ENCODE data around the gene SPOCK1. TPM values are rescaled to one million over a fixed set of nuclear protein-coding genes. Genes with fewer than 3 reads are reported as not detected.

The SPOCK1 gene
- total and polyA plus RNA-seq, 2 of the 4 experiments (the other 2 are of a cell fraction): 5.0 to 20.3 TPM

GRCh38 chr5:137437774-137438173, 61.4 kb downstream of the SPOCK1 start:
- H3K56ac ChIP-seq (ENCODE audit: extremely low read depth, insufficient read depth, low read length): no peak overlapping the region
- no peaks in the 10 kb centered on the region for H3K79me1 ChIP-seq (ENCODE audit: low read depth in 1 of 2, low read length in 2 of 2)
- H3K9me3 ChIP-seq (ENCODE audit: control insufficient read depth, insufficient read depth, low read length): no peaks in the 10 kb centered on the region
- no peak overlapping the region for H2BK20ac ChIP-seq (ENCODE audit: low read depth, low read length)
- H2BK120ac ChIP-seq (ENCODE audit: low read depth, low read length): no peak overlapping the region
- no peak overlapping the region for H3K4ac ChIP-seq (ENCODE audit: low read depth, low read length)
- H2AK5ac ChIP-seq (ENCODE audit: low read depth, low read length): no peak overlapping the region
- H2BK5ac ChIP-seq (ENCODE audit: low read depth, low read length, poor library complexity, severe bottlenecking): no peak overlapping the region
- H2BK15ac ChIP-seq (ENCODE audit: low read depth, low read length): no peak overlapping the region
- H3K18ac ChIP-seq (ENCODE audit: low read depth, low read length): no peak overlapping the region
- no peaks in the 10 kb centered on the region for H3K9me1 ChIP-seq (ENCODE audit: insufficient read depth, low read length)
- TF ChIP-seq ELK1 (IDR thresholded peaks at IDR 0.05; ENCODE audit: borderline replicate concordance, low read depth, low read length) (no peak), NFE2L2 (IDR thresholded peaks at IDR 0.05; ENCODE audit: low read depth, low read length) (no peak), MXI1 (IDR thresholded peaks at IDR 0.05; ENCODE audit: borderline replicate concordance, low read depth, low read length) (no peak), RCOR1 (IDR thresholded peaks at IDR 0.05; ENCODE audit: insufficient replicate concordance, low read length) (no peak), MAFK (IDR thresholded peaks at IDR 0.05; ENCODE audit: low read depth, low read length) (no peak), RAD21 (IDR thresholded peaks at IDR 0.05; ENCODE audit: low read length) (no peak), BHLHE40 (IDR thresholded peaks at IDR 0.05; ENCODE audit: low read depth, low read length) (no peak), CHD1 (IDR thresholded peaks at IDR 0.05; ENCODE audit: low read depth, low read length) (no peak), CEBPB (IDR thresholded peaks at IDR 0.05; ENCODE audit: low read depth, low read length) (no peak), MAZ (IDR thresholded peaks at IDR 0.05; ENCODE audit: borderline replicate concordance, low read depth, low read length) (no peak), POLR2A (IDR thresholded peaks at IDR 0.05; ENCODE audit: low read depth, low read length) (no peak), RFX5 (IDR thresholded peaks at IDR 0.05; ENCODE audit: low read depth, low read length) (no peak)
- WGBS, 2 experiments (ENCODE audit: extremely low coverage in 2 of 2, insufficient read length in 1 of 2): no CpG with 5 or more reads among the region's 1 CpG
- no peak overlapping the region for H4K8ac ChIP-seq (ENCODE audit: low read depth in 2 of 2, low read length in 2 of 2)
- H3K4me2 ChIP-seq (ENCODE audit: low read depth, low read length): no peak overlapping the region
- H3K4me3 ChIP-seq (ENCODE audit: insufficient read depth, low read depth, low read length): no peak overlapping the region
- in situ Hi-C loops (cut with MboI; ENCODE audit: low sequenced_read_pairs): no loop called here
- no TSS peak for BruUV-seq (replicated peaks)
- no peaks in the 10 kb centered on the region for H3K27me3 ChIP-seq (ENCODE audit: control insufficient read depth, insufficient read depth, low read length)
- intact Hi-C loops (cut with micrococcal nuclease): no loop called here
- no peak overlapping the region for H3K23ac ChIP-seq (ENCODE audit: low read depth, low read length)
- no peak overlapping the region for H2AK9ac ChIP-seq (replicated peaks; ENCODE audit: low read depth, low read length, poor library complexity)
- H3K36me3 ChIP-seq (ENCODE audit: control insufficient read depth, insufficient read depth, low read length): no peaks in the 10 kb centered on the region
- no peak overlapping the region for H4K91ac ChIP-seq (ENCODE audit: insufficient read depth, low read depth, low read length)
- no peaks in the 10 kb centered on the region for H3K4me1 ChIP-seq (ENCODE audit: control insufficient read depth, insufficient read depth, low read length)
- no peak overlapping the region for H3K14ac ChIP-seq (replicated peaks; ENCODE audit: low read depth, low read length)
- no peak overlapping the region for H4K5ac ChIP-seq (ENCODE audit: low read depth, low read length)
- ATAC-seq (ENCODE audit: low read depth): no peak
- no peaks in the 10 kb centered on the region for H4K20me1 ChIP-seq (ENCODE audit: insufficient read depth, low read length)
- dilution Hi-C loops (cut with HindIII; ENCODE audit: low sequenced_read_pairs, unreplicated experiment): no loop called here
- H3K9ac ChIP-seq (ENCODE audit: low read depth, low read length): no peak overlapping the region
- DNase-seq: no peak
- ChIA-PET POLR2A (ENCODE audit: unreplicated experiment) (no interaction called here), CTCF (no interaction called here)
- no peak overlapping the region for H3K27ac ChIP-seq (ENCODE audit: insufficient read depth, low read length)
- no peak overlapping the region for H2AFZ ChIP-seq (replicated peaks; ENCODE audit: low read length, poor library complexity)

All from IMR-90 (cell line).